B cell (primary cell): Measurements from ENCODE around the gene SEPTIN7.

Source experiments
- CTCF ChIP-seq: fragments of 200-600 bp; IDR thresholded peaks from one replicate; pipeline ENCODE4 v1.8.0; 2022; ENCODE audit warnings: antibody characterized with exemption, mild to moderate bottlenecking
- EZH2 ChIP-seq: IDR thresholded peaks from 2 replicates; pipeline ENCODE4 v1.6.1; 2012; ENCODE audit warnings: borderline replicate concordance, low read depth, mild to moderate bottlenecking, moderate library complexity, low read length; ENCODE audit not compliant: insufficient read depth, poor library complexity, severe bottlenecking

- no peak for TF ChIP-seq CTCF
- no peak for TF ChIP-seq EZH2
Observed at GRCh38 chr7:35831208-35831607, 30.4 kb downstream of the SEPTIN7 start.
